Measurements from ENCODE around the gene USP36. TPM values are rescaled to one million over a fixed set of nuclear protein-coding genes. Genes with fewer than 3 reads are reported as not detected.

Gene USP36
- polyA plus RNA-seq, 1 experiment, result 18.3 TPM

DNA sequence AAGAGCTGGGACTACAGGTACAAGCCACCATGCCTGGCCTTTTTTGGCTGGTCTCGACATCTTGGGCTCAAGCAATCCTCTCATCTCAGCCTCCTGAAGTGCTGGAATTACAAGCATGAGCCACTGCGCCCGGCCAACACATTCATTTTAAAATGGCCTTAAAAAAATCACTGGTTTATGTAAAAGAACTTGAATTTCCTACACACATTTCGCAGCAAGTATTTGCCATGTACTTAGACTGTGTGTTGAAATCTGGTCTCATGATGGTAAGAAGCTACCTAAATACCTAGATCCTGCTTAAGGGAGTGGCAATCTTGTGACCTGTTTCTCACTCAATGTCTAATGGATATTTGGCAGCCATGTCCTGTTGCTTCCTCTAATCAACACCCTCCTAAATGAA is 50.1 kb downstream of the USP36 start:
- TF ChIP-seq, protein P1, sequence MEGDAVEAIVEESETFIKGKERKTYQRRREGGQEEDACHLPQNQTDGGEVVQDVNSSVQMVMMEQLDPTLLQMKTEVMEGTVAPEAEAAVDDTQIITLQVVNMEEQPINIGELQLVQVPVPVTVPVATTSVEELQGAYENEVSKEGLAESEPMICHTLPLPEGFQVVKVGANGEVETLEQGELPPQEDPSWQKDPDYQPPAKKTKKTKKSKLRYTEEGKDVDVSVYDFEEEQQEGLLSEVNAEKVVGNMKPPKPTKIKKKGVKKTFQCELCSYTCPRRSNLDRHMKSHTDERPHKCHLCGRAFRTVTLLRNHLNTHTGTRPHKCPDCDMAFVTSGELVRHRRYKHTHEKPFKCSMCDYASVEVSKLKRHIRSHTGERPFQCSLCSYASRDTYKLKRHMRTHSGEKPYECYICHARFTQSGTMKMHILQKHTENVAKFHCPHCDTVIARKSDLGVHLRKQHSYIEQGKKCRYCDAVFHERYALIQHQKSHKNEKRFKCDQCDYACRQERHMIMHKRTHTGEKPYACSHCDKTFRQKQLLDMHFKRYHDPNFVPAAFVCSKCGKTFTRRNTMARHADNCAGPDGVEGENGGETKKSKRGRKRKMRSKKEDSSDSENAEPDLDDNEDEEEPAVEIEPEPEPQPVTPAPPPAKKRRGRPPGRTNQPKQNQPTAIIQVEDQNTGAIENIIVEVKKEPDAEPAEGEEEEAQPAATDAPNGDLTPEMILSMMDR (IDR thresholded peaks at IDR 0.05; ENCODE audit: low read depth, low read length), result no peak
- no peak overlapping the region for H3K27ac ChIP-seq (ENCODE audit: low read depth, low read length)
- no peak for DNase-seq (ENCODE audit: low read depth, low spot score)
- no peaks in the 10 kb centered on the region for H3K27me3 ChIP-seq (ENCODE audit: control insufficient read depth, insufficient read depth, low read length)
- ChIA-PET POLR2A (interaction anchor here (0.6 kb wide), 1 partner anchor 31 kb away, joined by 3 read pairs; no protein-coding TSS in a partner anchor), CTCF (no interaction called here)
- H3K4me3 ChIP-seq (ENCODE audit: low read depth, low read length), result no peak overlapping the region
- no peaks in the 10 kb centered on the region for H3K9me3 ChIP-seq (ENCODE audit: control insufficient read depth, insufficient read depth, low read length)

GRCh38 chr17:78789663-78790181 is 50.9 kb downstream of the USP36 start:
- TF ChIP-seq, protein P1 (IDR thresholded peaks at IDR 0.05; ENCODE audit: low read depth, low read length), result no peak
- CTCF ChIA-PET, result interaction anchor here (0.6 kb wide), 1 partner anchor 52 kb away, joined by 5 read pairs; no protein-coding TSS in a partner anchor
- peak; percentile 61 for DNase-seq (ENCODE audit: low read depth, low spot score)
- no peaks in the 10 kb centered on the region for H3K27me3 ChIP-seq (ENCODE audit: control insufficient read depth, insufficient read depth, low read length)
- no peak overlapping the region for H3K4me3 ChIP-seq (ENCODE audit: low read depth, low read length)
- peak overlapping the region; percentile 83 for H3K27ac ChIP-seq (ENCODE audit: low read depth, low read length)
- no peaks in the 10 kb centered on the region for H3K9me3 ChIP-seq (ENCODE audit: control insufficient read depth, insufficient read depth, low read length)
- POLR2A ChIA-PET, result interaction anchor here (0.7 to 0.9 kb wide), 2 partner anchors 134 to 144 kb away, joined by 3 read pairs; no protein-coding TSS in a partner anchor

DNA sequence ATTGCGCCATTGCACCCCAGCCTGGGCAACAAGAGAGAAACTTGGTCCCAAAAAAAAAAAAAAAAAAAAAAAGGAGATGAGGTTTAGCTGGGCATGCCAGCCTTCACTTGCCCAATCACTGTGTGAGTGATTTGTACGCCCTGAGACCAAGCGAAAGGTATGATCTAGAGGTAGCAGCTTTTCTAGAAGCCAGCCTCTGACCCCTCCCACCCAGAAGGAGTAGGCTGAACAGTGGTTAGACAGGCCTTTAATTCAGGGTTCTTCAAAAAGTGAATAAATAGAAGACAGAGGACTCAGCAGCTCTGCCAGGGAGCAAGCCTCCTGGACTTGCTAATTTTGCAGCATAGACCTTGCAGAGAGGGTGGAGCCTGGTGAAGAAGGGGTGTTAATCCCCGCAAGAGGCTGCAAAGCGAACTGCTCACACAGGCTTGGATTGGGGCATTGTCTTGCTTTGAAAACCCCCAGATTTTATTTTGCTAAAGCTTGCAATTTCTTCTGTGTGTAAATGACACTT is 51.4 kb downstream of the USP36 start:
- ChIA-PET POLR2A (interaction anchor here (0.7 to 0.9 kb wide), 2 partner anchors 134 to 145 kb away, joined by 3 read pairs; no protein-coding TSS in a partner anchor), CTCF (interaction anchor here (0.6 kb wide), 1 partner anchor 53 kb away, joined by 5 read pairs; no protein-coding TSS in a partner anchor)
- DNase-seq (ENCODE audit: low read depth, low spot score), result no peak

DNA sequence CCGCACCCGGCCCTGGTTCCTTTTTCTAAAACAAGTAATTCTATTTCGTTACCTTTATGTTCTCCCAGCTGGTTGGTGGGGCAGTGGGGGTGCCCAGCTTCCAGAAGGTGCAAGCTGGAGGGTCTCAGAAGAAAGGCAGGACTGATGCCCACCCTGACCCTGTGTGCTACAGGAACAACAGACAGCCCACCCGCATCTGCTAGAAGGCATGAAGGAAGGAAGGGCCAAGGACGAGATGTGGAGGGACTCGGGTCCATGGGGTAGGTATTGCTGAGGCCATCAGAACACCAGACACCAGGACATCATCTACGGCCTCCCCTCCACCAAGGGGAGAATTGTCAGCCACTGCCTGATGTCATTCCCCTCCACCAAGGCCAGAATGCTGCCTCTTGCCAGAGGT is 52.2 kb downstream of the USP36 start:
- H3K27ac ChIP-seq (ENCODE audit: low read depth, low read length), result no peak overlapping the region
- H3K27me3 ChIP-seq (ENCODE audit: control insufficient read depth, insufficient read depth, low read length), result no peaks in the 10 kb centered on the region
- POLR2A ChIA-PET, result no interaction called here
- no peaks in the 10 kb centered on the region for H3K9me3 ChIP-seq (ENCODE audit: control insufficient read depth, insufficient read depth, low read length)
- no peak overlapping the region for H3K4me3 ChIP-seq (ENCODE audit: low read depth, low read length)
- DNase-seq (ENCODE audit: low read depth, low spot score), result no peak
- TF ChIP-seq, protein P1 (IDR thresholded peaks at IDR 0.05; ENCODE audit: low read depth, low read length), result no peak
- CTCF ChIA-PET, result no interaction called here

More for the DNA sequence above, 51.4 kb downstream of the USP36 start:
- Histone ChIP-seq H3K27ac (ENCODE audit: low read depth, low read length) (peak overlapping the region; percentile 83), H3K9me3 (ENCODE audit: control insufficient read depth, insufficient read depth, low read length) (no peaks in the 10 kb centered on the region), H3K27me3 (ENCODE audit: control insufficient read depth, insufficient read depth, low read length) (no peaks in the 10 kb centered on the region), H3K4me3 (ENCODE audit: low read depth, low read length) (no peak overlapping the region)
- TF ChIP-seq, protein P1 (IDR thresholded peaks at IDR 0.05; ENCODE audit: low read depth, low read length), result no peak

GRCh38 chr17:78787444-78787843 is 53.2 kb downstream of the USP36 start:
- H3K27me3 ChIP-seq (ENCODE audit: control insufficient read depth, insufficient read depth, low read length), result no peaks in the 10 kb centered on the region
- CTCF ChIA-PET, result no interaction called here
- no peaks in the 10 kb centered on the region for H3K9me3 ChIP-seq (ENCODE audit: control insufficient read depth, insufficient read depth, low read length)
- POLR2A ChIA-PET, result interaction anchor here (0.9 kb wide), 1 partner anchor 35 kb away, joined by 3 read pairs; no protein-coding TSS in a partner anchor
- TF ChIP-seq, protein P1 (IDR thresholded peaks at IDR 0.05; ENCODE audit: low read depth, low read length), result no peak
- no peak for DNase-seq (ENCODE audit: low read depth, low spot score)
- no peak overlapping the region for H3K4me3 ChIP-seq (ENCODE audit: low read depth, low read length)
- no peak overlapping the region for H3K27ac ChIP-seq (ENCODE audit: low read depth, low read length)
